ENCODE results near the gene SRPK3.

Gene SRPK3

DNA sequence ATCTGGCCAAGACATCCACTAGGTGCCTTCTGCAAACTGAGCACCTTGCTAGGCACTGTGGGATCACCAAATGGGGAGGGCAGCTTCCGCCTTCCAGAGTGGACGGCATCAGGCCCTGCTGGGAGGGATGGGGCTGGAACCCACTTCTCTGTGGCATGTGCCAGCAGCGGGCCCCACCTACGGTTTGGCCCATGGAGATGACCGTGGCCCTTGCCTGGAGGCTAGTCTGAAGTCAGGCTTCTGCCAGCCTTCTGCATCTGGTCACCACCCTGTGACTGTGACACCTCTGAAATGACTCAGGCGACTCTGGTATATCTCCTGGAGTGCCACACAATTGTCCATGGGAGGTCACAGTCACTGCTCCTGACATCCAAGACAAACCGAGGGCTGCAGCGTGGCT, 20.8 kb downstream of the SRPK3 start:
- H3K36me3 ChIP-seq (ENCODE audit: insufficient read depth, insufficient read length, low read length) = peaks cover 27% of the 10 kb centered on the region
- no peaks in the 10 kb centered on the region for H3K4me1 ChIP-seq (ENCODE audit: insufficient read depth, insufficient read length)
- H3K27me3 ChIP-seq (ENCODE audit: insufficient read depth, insufficient read length) = no peaks in the 10 kb centered on the region
- no peak for DNase-seq (ENCODE audit: low read depth, low spot score)
- H3K9me3 ChIP-seq (ENCODE audit: insufficient read depth, low read length) = no peaks in the 10 kb centered on the region
- H3K4me3 ChIP-seq (ENCODE audit: insufficient read length, low read depth) = no peak overlapping the region
- H3K9ac ChIP-seq (ENCODE audit: insufficient read length, low read depth) = no peak overlapping the region
- no peak for TF ChIP-seq ZNF274 (IDR thresholded peaks at IDR 0.05; ENCODE audit: low read depth, low read length)
- no peak for TF ChIP-seq SUZ12 (IDR thresholded peaks at IDR 0.05; ENCODE audit: extremely low read depth, insufficient read depth, insufficient read length)
- TF ChIP-seq YY1 (IDR thresholded peaks at IDR 0.05; ENCODE audit: insufficient read depth, insufficient read length) = no peak

DNA sequence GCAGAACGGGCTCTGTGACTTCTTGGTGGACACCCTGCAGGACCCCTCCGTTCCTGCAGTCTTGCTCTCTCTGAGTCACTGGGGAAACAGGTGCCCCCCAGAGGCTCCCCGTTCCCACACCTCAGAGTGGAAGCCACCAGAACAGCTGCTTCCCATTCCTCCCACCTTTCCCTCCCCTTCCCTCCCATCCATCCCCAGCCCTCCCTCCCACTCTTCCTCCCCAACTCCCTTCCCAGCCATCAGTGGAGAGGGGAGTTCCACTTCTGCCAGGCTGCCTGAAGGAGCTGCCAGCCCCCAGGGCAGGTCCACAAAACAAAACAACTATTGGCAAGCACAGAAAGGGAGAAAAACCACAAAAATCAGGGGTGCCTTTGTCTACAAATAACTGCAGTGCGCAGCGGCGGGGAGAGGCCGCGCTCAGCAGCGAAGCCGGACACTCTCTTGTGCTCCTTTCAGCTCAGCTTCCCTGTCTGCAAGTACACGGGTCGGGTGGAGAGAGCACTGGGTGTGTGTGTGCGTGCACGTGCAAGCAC, 21.7 kb downstream of the SRPK3 start:
- H3K4me1 ChIP-seq (ENCODE audit: insufficient read depth, insufficient read length) = no peaks in the 10 kb centered on the region
- H3K27me3 ChIP-seq (ENCODE audit: insufficient read depth, insufficient read length) = no peaks in the 10 kb centered on the region
- H3K9ac ChIP-seq (ENCODE audit: insufficient read length, low read depth) = no peak overlapping the region
- H3K4me3 ChIP-seq (ENCODE audit: insufficient read length, low read depth) = no peak overlapping the region
- H3K9me3 ChIP-seq (ENCODE audit: insufficient read depth, low read length) = no peaks in the 10 kb centered on the region
- no peak for DNase-seq (ENCODE audit: low read depth, low spot score)
- no peak for TF ChIP-seq ZNF274 (IDR thresholded peaks at IDR 0.05; ENCODE audit: low read depth, low read length)
- no peak for TF ChIP-seq SUZ12 (IDR thresholded peaks at IDR 0.05; ENCODE audit: extremely low read depth, insufficient read depth, insufficient read length)
- TF ChIP-seq YY1 (IDR thresholded peaks at IDR 0.05; ENCODE audit: insufficient read depth, insufficient read length) = no peak
- H3K36me3 ChIP-seq (ENCODE audit: insufficient read depth, insufficient read length, low read length) = peaks cover 18% of the 10 kb centered on the region

DNA sequence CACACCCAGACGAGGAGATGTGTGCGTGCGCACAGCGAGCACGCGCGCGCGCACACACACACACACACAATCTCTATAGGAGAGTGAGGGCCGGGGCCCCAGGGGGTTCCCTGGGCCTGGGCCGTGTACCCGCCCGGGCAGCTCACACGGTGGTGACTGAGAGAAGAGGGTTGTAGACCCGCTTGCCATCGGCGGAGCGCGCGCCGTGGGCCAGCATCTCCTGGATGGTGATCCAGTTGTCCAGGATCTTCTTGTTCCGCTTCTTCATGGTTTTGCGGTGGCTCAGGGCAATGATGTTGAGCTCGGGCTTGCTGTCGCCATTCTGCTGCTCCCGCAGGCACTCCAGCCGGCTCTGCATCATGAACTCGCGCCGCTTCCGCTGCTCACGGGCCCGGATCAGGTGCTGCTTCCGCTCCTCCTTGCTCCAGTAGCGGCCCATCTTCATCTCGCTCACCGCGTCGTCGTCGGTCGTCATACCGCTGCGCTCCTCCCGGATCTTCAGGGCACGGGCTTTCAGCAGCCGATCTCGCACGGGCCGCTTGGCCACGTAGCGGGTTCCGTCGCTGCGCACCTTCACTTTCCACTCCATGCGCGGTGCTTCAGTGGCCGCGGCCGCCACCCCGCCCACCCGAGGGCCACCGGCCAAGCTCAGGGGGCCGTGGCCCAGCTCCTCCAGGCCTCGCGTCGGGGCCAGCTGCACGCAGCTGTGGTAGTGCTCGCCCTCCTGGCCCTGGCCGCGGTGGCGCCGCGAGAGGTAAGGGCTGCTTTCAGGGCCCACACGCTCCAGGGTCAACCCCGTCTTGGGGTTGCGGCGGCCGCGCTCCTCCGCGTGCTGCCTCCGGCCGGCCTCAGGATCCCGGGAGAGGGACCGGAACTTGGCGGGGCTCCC, 22.6 kb downstream of the SRPK3 start:
- DNase-seq (ENCODE audit: low read depth, low spot score) = no peak
- no peaks in the 10 kb centered on the region for H3K27me3 ChIP-seq (ENCODE audit: insufficient read depth, insufficient read length)
- H3K4me1 ChIP-seq (ENCODE audit: insufficient read depth, insufficient read length) = no peaks in the 10 kb centered on the region
- no peak overlapping the region for H3K4me3 ChIP-seq (ENCODE audit: insufficient read length, low read depth)
- no peak for TF ChIP-seq ZNF274 (IDR thresholded peaks at IDR 0.05; ENCODE audit: low read depth, low read length)
- no peak for TF ChIP-seq SUZ12 (IDR thresholded peaks at IDR 0.05; ENCODE audit: extremely low read depth, insufficient read depth, insufficient read length)
- no peak for TF ChIP-seq YY1 (IDR thresholded peaks at IDR 0.05; ENCODE audit: insufficient read depth, insufficient read length)
- H3K9me3 ChIP-seq (ENCODE audit: insufficient read depth, low read length) = no peaks in the 10 kb centered on the region
- H3K36me3 ChIP-seq (ENCODE audit: insufficient read depth, insufficient read length, low read length) = peaks cover 11% of the 10 kb centered on the region
- no peak overlapping the region for H3K9ac ChIP-seq (ENCODE audit: insufficient read length, low read depth)

DNA sequence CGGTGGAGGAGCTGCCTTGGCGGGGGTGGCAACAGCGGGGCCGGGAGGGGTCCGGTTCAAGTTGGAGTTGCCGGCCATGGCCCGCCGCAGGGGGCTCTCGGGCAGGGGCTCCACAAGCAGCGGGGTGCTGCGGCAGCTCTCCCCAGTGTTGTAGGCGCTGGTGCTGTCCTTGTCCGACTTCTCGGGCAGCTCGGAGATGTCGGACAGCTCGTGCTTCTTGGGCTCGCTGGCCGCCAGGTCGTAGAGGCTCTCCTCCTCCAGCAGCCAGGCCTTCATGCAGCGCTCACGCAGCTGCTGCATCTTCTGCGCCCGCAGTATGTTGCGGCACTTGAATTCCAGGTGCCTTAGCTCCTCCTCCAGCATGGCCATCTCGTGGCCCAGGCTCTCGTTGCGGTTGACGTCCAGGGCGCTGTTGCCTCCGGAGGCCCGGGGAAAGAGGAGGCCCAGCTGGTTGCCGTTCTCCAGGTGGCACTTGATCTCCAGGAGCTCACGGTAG, 23.3 kb downstream of the SRPK3 start:
- H3K36me3 ChIP-seq (ENCODE audit: insufficient read depth, insufficient read length, low read length) = peaks cover 5% of the 10 kb centered on the region
- no peak overlapping the region for H3K9ac ChIP-seq (ENCODE audit: insufficient read length, low read depth)
- H3K27me3 ChIP-seq (ENCODE audit: insufficient read depth, insufficient read length) = no peaks in the 10 kb centered on the region
- H3K9me3 ChIP-seq (ENCODE audit: insufficient read depth, low read length) = no peaks in the 10 kb centered on the region
- no peaks in the 10 kb centered on the region for H3K4me1 ChIP-seq (ENCODE audit: insufficient read depth, insufficient read length)
- H3K4me3 ChIP-seq (ENCODE audit: insufficient read length, low read depth) = no peak overlapping the region
- TF ChIP-seq ZNF274 (IDR thresholded peaks at IDR 0.05; ENCODE audit: low read depth, low read length) (no peak), SUZ12 (IDR thresholded peaks at IDR 0.05; ENCODE audit: extremely low read depth, insufficient read depth, insufficient read length) (no peak), YY1 (IDR thresholded peaks at IDR 0.05; ENCODE audit: insufficient read depth, insufficient read length) (no peak)
- no peak for DNase-seq (ENCODE audit: low read depth, low spot score)

DNA sequence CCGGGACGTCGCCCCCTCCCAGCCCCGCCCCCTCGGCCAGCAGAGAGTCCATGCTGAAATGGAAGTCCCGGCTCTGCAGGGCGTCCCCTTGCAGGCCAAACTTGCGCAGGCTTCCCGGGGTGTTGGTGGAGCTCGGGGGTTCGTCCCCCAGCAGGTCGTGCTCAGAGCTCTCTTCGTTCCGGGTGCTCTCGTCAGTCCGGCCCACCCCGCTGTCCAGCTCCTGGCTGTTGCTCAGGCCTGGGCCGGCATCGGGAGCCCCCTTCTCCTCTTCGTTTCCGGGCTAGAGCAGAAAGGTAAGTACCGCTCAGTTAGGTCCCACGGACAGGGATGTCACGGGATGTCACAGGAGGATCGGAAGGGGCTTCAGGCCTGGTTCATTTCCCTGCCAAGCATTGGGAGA, 23.8 kb downstream of the SRPK3 start:
- Histone ChIP-seq H3K4me1 (ENCODE audit: insufficient read depth, insufficient read length) (no peaks in the 10 kb centered on the region), H3K9me3 (ENCODE audit: insufficient read depth, low read length) (no peaks in the 10 kb centered on the region), H3K27me3 (ENCODE audit: insufficient read depth, insufficient read length) (no peaks in the 10 kb centered on the region), H3K9ac (ENCODE audit: insufficient read length, low read depth) (no peak overlapping the region), H3K36me3 (ENCODE audit: insufficient read depth, insufficient read length, low read length) (peaks cover 3% of the 10 kb centered on the region), H3K4me3 (ENCODE audit: insufficient read length, low read depth) (no peak overlapping the region)
- no peak for DNase-seq (ENCODE audit: low read depth, low spot score)
- no peak for TF ChIP-seq ZNF274 (IDR thresholded peaks at IDR 0.05; ENCODE audit: low read depth, low read length)
- TF ChIP-seq YY1 (IDR thresholded peaks at IDR 0.05; ENCODE audit: insufficient read depth, insufficient read length) = no peak
- TF ChIP-seq SUZ12 (IDR thresholded peaks at IDR 0.05; ENCODE audit: extremely low read depth, insufficient read depth, insufficient read length) = no peak

DNA sequence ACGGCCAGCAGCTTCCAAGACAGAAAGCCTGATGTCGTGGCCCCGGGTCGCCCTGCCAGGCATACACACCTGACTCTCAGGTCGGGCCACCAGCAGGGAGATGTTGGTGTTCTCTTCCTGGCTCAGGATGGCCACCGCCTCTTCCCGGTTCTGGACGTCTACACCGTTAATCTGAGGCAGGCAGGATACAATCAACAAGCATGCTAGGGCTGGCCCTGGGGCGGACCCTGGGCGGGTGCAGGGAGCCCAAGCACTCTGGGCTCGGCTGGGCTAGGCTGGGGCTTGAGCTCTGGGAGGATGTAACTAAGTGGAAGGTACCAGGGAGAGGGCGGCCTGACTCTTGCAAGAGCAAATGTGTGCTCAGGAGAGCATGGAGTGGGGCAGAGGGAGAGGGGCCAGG, 24.6 kb downstream of the SRPK3 start:
- TF ChIP-seq SUZ12 (IDR thresholded peaks at IDR 0.05; ENCODE audit: extremely low read depth, insufficient read depth, insufficient read length) = no peak
- TF ChIP-seq YY1 (IDR thresholded peaks at IDR 0.05; ENCODE audit: insufficient read depth, insufficient read length) = no peak
- TF ChIP-seq ZNF274 (IDR thresholded peaks at IDR 0.05; ENCODE audit: low read depth, low read length) = no peak
- Histone ChIP-seq H3K36me3 (ENCODE audit: insufficient read depth, insufficient read length, low read length) (peaks cover 3% of the 10 kb centered on the region), H3K4me1 (ENCODE audit: insufficient read depth, insufficient read length) (no peaks in the 10 kb centered on the region), H3K9ac (ENCODE audit: insufficient read length, low read depth) (no peak overlapping the region), H3K4me3 (ENCODE audit: insufficient read length, low read depth) (no peak overlapping the region), H3K27me3 (ENCODE audit: insufficient read depth, insufficient read length) (no peaks in the 10 kb centered on the region), H3K9me3 (ENCODE audit: insufficient read depth, low read length) (no peaks in the 10 kb centered on the region)
- no peak for DNase-seq (ENCODE audit: low read depth, low spot score)

DNA sequence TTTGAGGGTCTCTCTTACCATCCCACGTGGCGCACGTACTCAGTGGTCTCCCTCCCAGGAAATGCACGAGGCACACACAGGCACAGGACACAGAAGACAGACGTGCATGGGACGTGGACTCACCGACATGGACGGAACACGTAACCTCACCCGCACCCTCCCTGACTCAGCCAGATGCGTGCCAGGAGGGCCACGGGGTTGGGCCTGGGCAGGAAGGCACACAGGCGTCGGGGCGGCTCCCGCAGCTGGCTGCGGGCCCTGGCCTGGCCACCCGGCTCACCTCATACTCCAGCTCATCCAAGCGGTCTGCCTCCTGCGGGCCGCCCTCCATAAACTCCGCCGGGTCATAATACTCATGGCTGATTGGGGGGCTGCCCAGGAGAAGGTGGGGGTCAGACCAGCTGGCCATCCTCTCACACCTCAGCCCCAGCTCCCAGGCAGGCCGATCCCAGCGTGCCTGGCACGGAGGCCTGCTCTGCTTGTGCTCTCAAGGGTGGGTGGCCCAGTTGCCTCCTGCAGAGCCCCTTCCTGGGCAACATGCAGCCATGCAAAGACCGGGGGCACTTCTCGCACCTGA, 26.2 kb downstream of the SRPK3 start:
- no peak overlapping the region for H3K4me3 ChIP-seq (ENCODE audit: insufficient read length, low read depth)
- H3K27me3 ChIP-seq (ENCODE audit: insufficient read depth, insufficient read length) = no peaks in the 10 kb centered on the region
- no peak for TF ChIP-seq YY1 (IDR thresholded peaks at IDR 0.05; ENCODE audit: insufficient read depth, insufficient read length)
- TF ChIP-seq SUZ12 (IDR thresholded peaks at IDR 0.05; ENCODE audit: extremely low read depth, insufficient read depth, insufficient read length) = no peak
- TF ChIP-seq ZNF274 (IDR thresholded peaks at IDR 0.05; ENCODE audit: low read depth, low read length) = no peak
- no peak overlapping the region for H3K9ac ChIP-seq (ENCODE audit: insufficient read length, low read depth)
- DNase-seq (ENCODE audit: low read depth, low spot score) = no peak
- H3K9me3 ChIP-seq (ENCODE audit: insufficient read depth, low read length) = no peaks in the 10 kb centered on the region
- H3K4me1 ChIP-seq (ENCODE audit: insufficient read depth, insufficient read length) = no peaks in the 10 kb centered on the region
- H3K36me3 ChIP-seq (ENCODE audit: insufficient read depth, insufficient read length, low read length) = no peaks in the 10 kb centered on the region

Measured in NT2/D1 (cell line).